Mesodermal cell (in vitro differentiated cells): ENCODE measurements around the gene MRPL12.
A peak's percentile ranks its signal among the peaks of the same experiment; 100 is the strongest.

Experiments
- H3K27ac ChIP-seq: 2 replicates; pipeline ENCODE4 v1.7.0; 2013; ENCODE audit warnings: mild to moderate bottlenecking, low read depth, low read length, moderate library complexity; ENCODE audit not compliant: severe bottlenecking
- H3K36me3 ChIP-seq: 2 replicates; pipeline ENCODE4 v1.7.1; 2013; ENCODE audit warnings: mild to moderate bottlenecking, low read length, moderate library complexity; ENCODE audit not compliant: control insufficient read depth, insufficient read depth
- H3K4me1 ChIP-seq: one replicate; pipeline ENCODE4 v1.7.1; 2013; ENCODE audit warnings: mild to moderate bottlenecking, low read length; ENCODE audit not compliant: insufficient read depth, control insufficient read depth, poor library complexity, severe bottlenecking
- H3K4me3 ChIP-seq: 2 replicates; pipeline ENCODE4 v1.7.0; 2013; ENCODE audit warnings: low read length, control low read depth, mild to moderate bottlenecking; ENCODE audit not compliant: insufficient read depth, poor library complexity, severe bottlenecking; ENCODE audit errors: extremely low read depth
- H3K9me3 ChIP-seq: 2 replicates; pipeline ENCODE4 v1.7.1; 2013; ENCODE audit warnings: mild to moderate bottlenecking, low read length, moderate library complexity; ENCODE audit not compliant: control insufficient read depth
- WGBS, 2 experiments: methylation state at CpG; one replicate each; pipeline ENCODE4 v1.1.5; 2013; ENCODE audit warnings: missing lambda C conversion rate in 2 of 2; ENCODE audit not compliant: insufficient coverage in 2 of 2; 5-methylcytosine and 5-hydroxymethylcytosine counted together

The MRPL12 gene

GRCh38 chr17:81691608-81692007, 11.6 kb upstream of the MRPL12 start:
- peaks cover 98% of the 10 kb centered on the region for H3K36me3 ChIP-seq
- H3K4me3 ChIP-seq = no peak overlapping the region
- WGBS, 2 experiments = 95 to 99% methylated on average over 14 to 20 of the region's 20 CpGs
- no peaks in the 10 kb centered on the region for H3K4me1 ChIP-seq
- H3K9me3 ChIP-seq = no peaks in the 10 kb centered on the region
- H3K27ac ChIP-seq = no peak overlapping the region

- WGBS, 2 experiments = 97 to 98% methylated on average over 23 to 25 of the region's 35 CpGs
- Histone ChIP-seq H3K9me3 (no peaks in the 10 kb centered on the region), H3K36me3 (peaks cover 99% of the 10 kb centered on the region), H3K4me1 (no peaks in the 10 kb centered on the region), H3K4me3 (no peak overlapping the region), H3K27ac (no peak overlapping the region)
These were observed 9.5 kb upstream of the MRPL12 start for GRCh38 chr17:81693509-81694210.

- WGBS, 2 experiments = 96 to 97% methylated on average over 17 to 19 of the region's 19 CpGs
- H3K27ac ChIP-seq = no peak overlapping the region
- no peak overlapping the region for H3K4me3 ChIP-seq
- H3K4me1 ChIP-seq = no peaks in the 10 kb centered on the region
- H3K36me3 ChIP-seq = peaks cover 96% of the 10 kb centered on the region
- no peaks in the 10 kb centered on the region for H3K9me3 ChIP-seq
These were observed 8.4 kb upstream of the MRPL12 start for GRCh38 chr17:81694810-81695209.

GRCh38 chr17:81695211-81695610, 8.0 kb upstream of the MRPL12 start:
- Histone ChIP-seq H3K4me1 (no peaks in the 10 kb centered on the region), H3K36me3 (peaks cover 92% of the 10 kb centered on the region), H3K4me3 (no peak overlapping the region), H3K27ac (no peak overlapping the region), H3K9me3 (no peaks in the 10 kb centered on the region)
- 94 to 99% methylated on average over 6 of the region's 6 CpGs for WGBS, 2 experiments

GRCh38 chr17:81695801-81696200, 7.4 kb upstream of the MRPL12 start:
- peaks cover 86% of the 10 kb centered on the region for H3K36me3 ChIP-seq
- no peaks in the 10 kb centered on the region for H3K4me1 ChIP-seq
- WGBS, 2 experiments = 97 to 98% methylated on average over 21 to 22 of the region's 22 CpGs
- H3K9me3 ChIP-seq = no peaks in the 10 kb centered on the region
- no peak overlapping the region for H3K4me3 ChIP-seq
- no peak overlapping the region for H3K27ac ChIP-seq

GRCh38 chr17:81696218-81696941, 6.8 kb upstream of the MRPL12 start:
- Histone ChIP-seq H3K36me3 (peaks cover 85% of the 10 kb centered on the region), H3K4me3 (no peak overlapping the region)
- WGBS, 2 experiments = 96 to 99% methylated on average over 40 of the region's 40 CpGs

GRCh38 chr17:81697261-81698044, 5.7 kb upstream of the MRPL12 start:
- WGBS, 2 experiments = 95% methylated on average over 22 to 24 of the region's 25 CpGs
- H3K36me3 ChIP-seq = peaks cover 84% of the 10 kb centered on the region
- H3K27ac ChIP-seq = no peak overlapping the region
- H3K4me3 ChIP-seq = no peak overlapping the region
- peaks cover 8% of the 10 kb centered on the region for H3K4me1 ChIP-seq
- no peaks in the 10 kb centered on the region for H3K9me3 ChIP-seq

More at GRCh38 chr17:81696218-81696941, 6.8 kb upstream of the MRPL12 start:
- Histone ChIP-seq H3K9me3 (no peaks in the 10 kb centered on the region), H3K4me1 (peaks cover 2% of the 10 kb centered on the region), H3K27ac (no peak overlapping the region)

GRCh38 chr17:81700353-81701287, 2.5 kb upstream of the MRPL12 start:
- H3K4me3 ChIP-seq = no peak overlapping the region

GRCh38 chr17:81701288-81702071, 1.7 kb upstream of the MRPL12 start:
- Histone ChIP-seq H3K27ac (no peak overlapping the region), H3K4me3 (peak overlapping the region; percentile 92), H3K4me1 (peaks cover 13% of the 10 kb centered on the region), H3K36me3 (peaks cover 68% of the 10 kb centered on the region), H3K9me3 (no peaks in the 10 kb centered on the region)
- 87 to 90% methylated on average over 16 to 20 of the region's 23 CpGs for WGBS, 2 experiments

More at GRCh38 chr17:81700353-81701287, 2.5 kb upstream of the MRPL12 start:
- peaks cover 67% of the 10 kb centered on the region for H3K36me3 ChIP-seq
- H3K27ac ChIP-seq = no peak overlapping the region
- peaks cover 13% of the 10 kb centered on the region for H3K4me1 ChIP-seq
- no peaks in the 10 kb centered on the region for H3K9me3 ChIP-seq
- 98% methylated on average over 19 to 24 of the region's 25 CpGs for WGBS, 2 experiments
